T-helper 1 cell treated with Interleukin-12 subunit alpha and Interleukin-12 subunit beta and Interleukin-4 antibody, amounts not matched to agents 30 ng/mL and 1 ng/mL, for 36 hours (primary cell): ENCODE data around the gene HNF1B. TPM values are rescaled to one million over a fixed set of nuclear protein-coding genes. Genes with fewer than 3 reads are reported as not detected.
"Not testable (repeated sequence)": the region's sequence is repeated elsewhere in the genome, so short reads cannot be mapped to it uniquely, and the experiment has no call there.

ENCODE experiments used
- intact Hi-C: fragments of 100-400 bp; cut with micrococcal nuclease; formaldehyde crosslinking; loops from one replicate; pipeline ENCODE4 v1.15.1; 2024
- total RNA-seq: library from RNA; stranded (reverse); gene quantifications from 2 replicates; pipeline ENCODE4 v1.2.3, GENCODE V29; 2022

HNF1B gene
- 1.6 and 1.8 TPM in 2 replicates for total RNA-seq

- intact Hi-C loops, result loop anchor here (1.0 to 10.0 kb wide), 5 partner anchors 29 to 1860 kb away; partner anchors contain the start of genes AATF and NEUROD2
Observed at GRCh38 chr17:37744961-37745800, at the start of gene HNF1B. TSS of gene HNF1B (minus strand) at chr17:37745059. CDS start at chr17:37744884, 175 bp downstream.

- intact Hi-C loops, result no loop called here
Observed at GRCh38 chr17:37792787-37793186, 47.9 kb upstream of the HNF1B start.

- intact Hi-C loops, result loop anchor here (1.0 to 2.0 kb wide), 7 partner anchors 17 to 418 kb away; partner anchors contain the start of genes DDX52, HNF1B and SYNRG
Observed at GRCh38 chr17:37791447-37792399, 46.9 kb upstream of the HNF1B start.

- intact Hi-C loops, result loop anchor here (2.0 kb wide), 2 partner anchors 15 to 181 kb away; partner anchors contain the start of gene SYNRG
Observed at GRCh38 chr17:37789771-37790541, 45.1 kb upstream of the HNF1B start.

- intact Hi-C loops, result no loop called here
Observed at GRCh38 chr17:37789021-37789565, 44.2 kb upstream of the HNF1B start.

- intact Hi-C loops, result no loop called here
Observed at GRCh38 chr17:37788526-37788925, 43.7 kb upstream of the HNF1B start.

- intact Hi-C loops, result no loop called here
Observed at GRCh38 chr17:37787055-37787757, 42.3 kb upstream of the HNF1B start.

- intact Hi-C loops, result no loop called here
Observed at GRCh38 chr17:37786481-37786880, 41.6 kb upstream of the HNF1B start.

- intact Hi-C loops, result not testable (repeated sequence)
Observed at GRCh38 chr17:37782460-37782859, 37.6 kb upstream of the HNF1B start.

GRCh38 chr17:37781451-37781850, 36.6 kb upstream of the HNF1B start:
- intact Hi-C loops, result no loop called here

GRCh38 chr17:37779554-37779953, 34.7 kb upstream of the HNF1B start:
- intact Hi-C loops, result no loop called here

- intact Hi-C loops, result loop anchor here (1.0 to 5.0 kb wide), 3 partner anchors 16 to 73 kb away; partner anchors contain the start of gene HNF1B
Observed at GRCh38 chr17:37774504-37774903, 29.6 kb upstream of the HNF1B start.

- intact Hi-C loops, result loop anchor here (5.0 kb wide), 1 partner anchor 74 kb away; no protein-coding TSS in a partner anchor
Observed at GRCh38 chr17:37772982-37773381, 28.1 kb upstream of the HNF1B start.

GRCh38 chr17:37770631-37771518, 26.0 kb upstream of the HNF1B start:
- intact Hi-C loops, result loop anchor here (1.0 to 5.0 kb wide), 2 partner anchors 70 to 76 kb away; no protein-coding TSS in a partner anchor

GRCh38 chr17:37769050-37769449, 24.2 kb upstream of the HNF1B start:
- intact Hi-C loops, result no loop called here

- intact Hi-C loops, result no loop called here
Observed at GRCh38 chr17:37768438-37768837, 23.6 kb upstream of the HNF1B start.

- intact Hi-C loops, result no loop called here
Observed at GRCh38 chr17:37766971-37767370, 22.1 kb upstream of the HNF1B start.

GRCh38 chr17:37764383-37764782, 19.5 kb upstream of the HNF1B start:
- intact Hi-C loops, result loop anchor here (2.0 kb wide), 1 partner anchor 156 kb away; the partner anchor contains the start of gene SYNRG

GRCh38 chr17:37762666-37763065, 17.8 kb upstream of the HNF1B start:
- intact Hi-C loops, result no loop called here
